ENCODE data around the gene DDX24.

DNA sequence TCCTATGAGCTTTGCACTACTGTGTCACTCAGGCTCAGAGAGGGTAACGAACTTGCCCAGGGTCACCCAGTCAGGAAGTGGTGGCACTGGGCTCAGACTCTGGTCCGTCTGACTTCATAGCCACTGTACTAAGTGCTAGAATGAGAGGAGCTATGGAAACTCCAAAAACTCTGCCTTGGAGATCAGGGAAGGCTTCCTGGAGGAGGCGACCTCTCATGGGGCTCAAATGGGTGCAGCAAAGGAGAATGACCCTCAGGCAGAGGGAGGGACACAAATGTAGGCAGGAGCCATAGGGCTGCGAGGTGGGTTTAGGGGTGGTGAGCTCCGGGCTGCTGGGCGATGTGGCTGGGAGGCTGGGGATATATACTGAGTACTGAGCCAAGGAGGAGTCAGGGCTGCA lies 80.7 kb downstream of the DDX24 start:
- TF ChIP-seq, protein P1, sequence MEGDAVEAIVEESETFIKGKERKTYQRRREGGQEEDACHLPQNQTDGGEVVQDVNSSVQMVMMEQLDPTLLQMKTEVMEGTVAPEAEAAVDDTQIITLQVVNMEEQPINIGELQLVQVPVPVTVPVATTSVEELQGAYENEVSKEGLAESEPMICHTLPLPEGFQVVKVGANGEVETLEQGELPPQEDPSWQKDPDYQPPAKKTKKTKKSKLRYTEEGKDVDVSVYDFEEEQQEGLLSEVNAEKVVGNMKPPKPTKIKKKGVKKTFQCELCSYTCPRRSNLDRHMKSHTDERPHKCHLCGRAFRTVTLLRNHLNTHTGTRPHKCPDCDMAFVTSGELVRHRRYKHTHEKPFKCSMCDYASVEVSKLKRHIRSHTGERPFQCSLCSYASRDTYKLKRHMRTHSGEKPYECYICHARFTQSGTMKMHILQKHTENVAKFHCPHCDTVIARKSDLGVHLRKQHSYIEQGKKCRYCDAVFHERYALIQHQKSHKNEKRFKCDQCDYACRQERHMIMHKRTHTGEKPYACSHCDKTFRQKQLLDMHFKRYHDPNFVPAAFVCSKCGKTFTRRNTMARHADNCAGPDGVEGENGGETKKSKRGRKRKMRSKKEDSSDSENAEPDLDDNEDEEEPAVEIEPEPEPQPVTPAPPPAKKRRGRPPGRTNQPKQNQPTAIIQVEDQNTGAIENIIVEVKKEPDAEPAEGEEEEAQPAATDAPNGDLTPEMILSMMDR (IDR thresholded peaks at IDR 0.05) = no peak
- TF ChIP-seq POLR2A (IDR thresholded peaks at IDR 0.05) (no peak), POLR2AphosphoS5 (IDR thresholded peaks at IDR 0.05) (no peak)

All from gastroesophageal sphincter (tissue), 3 donors.